Muscle of leg (tissue), 16 donors: Measurements from ENCODE around the gene OR1N2. TPM values are rescaled to one million over a fixed set of nuclear protein-coding genes. Genes with fewer than 3 reads are reported as not detected.
"Not testable (repeated sequence)": the region's sequence is repeated elsewhere in the genome, so short reads cannot be mapped to it uniquely, and the experiment has no call there.

Experiments
- DNase-seq: peaks from one replicate; pipeline ENCODE4 v3.0.0; 2013
- H3K27ac ChIP-seq: one replicate; pipeline ENCODE4 v1.5.1; 2013; ENCODE audit warnings: mild to moderate bottlenecking, low read length, control low read depth
- H3K27me3 ChIP-seq: one replicate; pipeline ENCODE4 v1.6.1; 2013; ENCODE audit warnings: low read length; ENCODE audit not compliant: control insufficient read depth, insufficient read depth
- H3K36me3 ChIP-seq: one replicate; pipeline ENCODE4 v1.6.1; 2013; ENCODE audit warnings: low read length; ENCODE audit not compliant: control insufficient read depth, insufficient read depth
- H3K4me1 ChIP-seq: one replicate; pipeline ENCODE4 v1.6.1; 2013; ENCODE audit warnings: low read length; ENCODE audit not compliant: control insufficient read depth, insufficient read depth
- H3K4me3 ChIP-seq: one replicate; pipeline ENCODE4 v1.5.1; 2013; ENCODE audit warnings: low read length, control low read depth
- H3K9me3 ChIP-seq: replicated peaks from 2 replicates; pipeline ENCODE4 v1.6.1; 2013; ENCODE audit warnings: low read depth, low read length; ENCODE audit not compliant: control insufficient read depth
- WGBS: methylation state at CpG from one replicate; pipeline ENCODE4 v1.1.5; 2013; ENCODE audit warnings: missing lambda C conversion rate; ENCODE audit not compliant: insufficient coverage; 5-methylcytosine and 5-hydroxymethylcytosine counted together
- long read RNA-seq, 11 donors: transcript quantifications; one replicate each; lab custom pipeline, GENCODE V29; 2026
- polyA plus RNA-seq, 8 donors: library from polyadenylated mRNA; unstranded; fragments of 120-200 nt; gene quantifications; one replicate each; pipeline versions ENCODE4 v1.2.1 to v1.2.3, GENCODE V29; 2013; ENCODE audit warnings: inconsistent platforms in 1 of 8, low replicate concordance in 1 of 8; ENCODE audit not compliant: insufficient read length in 8 of 8, insufficient read depth in 1 of 8
- total RNA-seq: library from RNA; stranded (reverse); fragments of 120-200 nt; gene quantifications from one replicate; pipeline ENCODE4 v1.2.4, GENCODE V29; 2013

OR1N2 gene
- not detected for total RNA-seq
- not detected for polyA plus RNA-seq
- long read RNA-seq, donor 1 = 0 reads
- long read RNA-seq, donor 2 = 0 reads
- long read RNA-seq, donor 3 = 0 reads
- long read RNA-seq, donor 4 = 0 reads
- long read RNA-seq, donor 5 = 0 reads
- long read RNA-seq, donor 6 = 0 reads
- long read RNA-seq, donor 7 = 0 reads
- long read RNA-seq, donor 8 = 0 reads
- long read RNA-seq, donor 9 = 0 reads
- long read RNA-seq, donor 10 = 0 reads
- long read RNA-seq, donor 11 = 0 reads

DNA sequence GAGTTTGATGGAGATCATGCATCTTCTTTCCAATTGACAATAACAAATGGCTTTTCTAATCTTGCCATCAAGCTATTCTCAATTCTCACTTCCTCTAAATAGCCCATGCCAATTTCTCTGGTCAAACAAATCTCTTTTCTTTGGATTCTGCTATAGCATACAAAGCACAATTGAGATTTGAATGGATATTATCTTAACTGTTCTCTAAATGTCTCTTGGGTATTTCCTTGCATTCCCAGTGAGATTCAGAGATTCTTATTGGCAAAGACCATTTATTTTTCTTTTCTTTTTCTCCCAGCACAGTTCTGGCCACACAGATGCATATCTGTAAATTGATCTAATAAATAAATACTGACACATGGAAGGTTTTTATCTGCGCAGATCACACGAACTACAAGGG lies at the start of gene OR1N2:
OR1N2 (plus strand) TSS at position 301 of the 400 bp plus-strand sequence. CDS start 100 bp downstream, outside the sequence.
- Histone ChIP-seq H3K27me3 (peaks cover 5% of the 10 kb centered on the region), H3K4me3 (no peak within 1 kb of the TSS), H3K27ac (no peak within 1 kb of the TSS), H3K36me3 (no peaks in the 10 kb centered on the region), H3K9me3 (no peaks in the 10 kb centered on the region), H3K4me1 (no peaks in the 10 kb centered on the region)
- no peak for DNase-seq
- 75% methylated on average over 2 of the region's 2 CpGs for WGBS

GRCh38 chr9:122506964-122507363 lies 45.9 kb upstream of the OR1N2 start:
- Histone ChIP-seq H3K27ac (no peak overlapping the region), H3K4me1 (no peaks in the 10 kb centered on the region), H3K9me3 (no peaks in the 10 kb centered on the region), H3K36me3 (no peaks in the 10 kb centered on the region), H3K27me3 (no peaks in the 10 kb centered on the region), H3K4me3 (no peak overlapping the region)
- no CpG with 5 or more reads among the region's 2 CpGs for WGBS
- DNase-seq = no peak

- DNase-seq = no peak
- H3K27ac ChIP-seq = no peak within 1 kb of the TSS
- no peaks in the 10 kb centered on the region for H3K27me3 ChIP-seq
- 79% methylated on average over 4 of the region's 6 CpGs for WGBS
- no peaks in the 10 kb centered on the region for H3K9me3 ChIP-seq
- no peak within 1 kb of the TSS for H3K4me3 ChIP-seq
- no peaks in the 10 kb centered on the region for H3K4me1 ChIP-seq
- H3K36me3 ChIP-seq = no peaks in the 10 kb centered on the region
Observed at GRCh38 chr9:122510502-122510901, 42.4 kb upstream of the OR1N2 start, which contains the start of gene OR1J2. Gene OR1J2 (plus strand): TSS chr9:122510802. CDS start chr9:122510802, 0 bp downstream.

DNA sequence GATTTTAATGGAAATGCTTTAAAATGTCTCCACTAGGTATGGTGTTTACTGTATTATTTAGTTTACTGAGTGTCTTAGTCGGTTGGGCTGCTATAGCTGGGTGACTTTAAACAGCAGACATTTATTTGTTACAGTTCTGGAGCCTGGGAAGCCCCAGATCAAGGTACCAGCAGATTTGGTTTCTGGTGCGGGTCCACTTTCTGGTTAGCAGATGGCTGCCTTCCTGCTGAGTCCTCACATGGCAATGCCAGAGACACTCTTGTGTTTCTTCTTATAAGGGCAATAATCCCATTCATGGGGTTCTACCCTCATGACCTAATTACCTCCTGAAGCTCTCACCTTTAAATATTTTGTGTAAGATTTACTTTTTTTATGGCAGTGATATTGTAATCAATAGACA lies 34.7 kb upstream of the OR1N2 start:
- Histone ChIP-seq H3K4me1 (no peaks in the 10 kb centered on the region), H3K27me3 (no peaks in the 10 kb centered on the region), H3K4me3 (no peak overlapping the region), H3K9me3 (no peaks in the 10 kb centered on the region), H3K36me3 (no peaks in the 10 kb centered on the region), H3K27ac (no peak overlapping the region)
- WGBS = 52% methylated on average over 2 of the region's 2 CpGs
- no peak for DNase-seq

DNA sequence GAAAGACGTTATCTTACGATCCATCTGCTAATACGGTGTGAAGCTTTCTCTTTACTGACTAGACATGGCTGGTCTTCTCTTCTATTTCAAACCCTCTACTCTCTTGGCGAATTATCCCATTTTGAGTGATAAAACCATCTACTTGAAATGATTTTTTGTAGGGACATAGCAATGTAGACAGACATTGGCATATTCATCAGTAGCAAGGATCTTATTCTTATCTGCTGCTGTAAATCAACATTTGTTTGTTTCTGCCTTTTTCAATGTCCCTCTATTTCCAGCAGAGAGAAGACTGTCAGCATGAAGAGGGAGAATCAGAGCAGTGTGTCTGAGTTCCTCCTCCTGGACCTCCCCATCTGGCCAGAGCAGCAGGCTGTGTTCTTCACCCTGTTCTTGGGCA lies 34.1 kb upstream of the OR1N2 start, which contains the start of gene OR1J4:
OR1J4 (plus strand) TSS at position 301 of the 400 bp plus-strand sequence; CDS start at position 301, 0 bp downstream.
- Histone ChIP-seq H3K27me3 (no peaks in the 10 kb centered on the region), H3K4me1 (no peaks in the 10 kb centered on the region), H3K4me3 (no peak within 1 kb of the TSS), H3K27ac (no peak within 1 kb of the TSS), H3K36me3 (no peaks in the 10 kb centered on the region), H3K9me3 (no peaks in the 10 kb centered on the region)
- no peak for DNase-seq
- no CpG with 5 or more reads among the region's 4 CpGs for WGBS

DNA sequence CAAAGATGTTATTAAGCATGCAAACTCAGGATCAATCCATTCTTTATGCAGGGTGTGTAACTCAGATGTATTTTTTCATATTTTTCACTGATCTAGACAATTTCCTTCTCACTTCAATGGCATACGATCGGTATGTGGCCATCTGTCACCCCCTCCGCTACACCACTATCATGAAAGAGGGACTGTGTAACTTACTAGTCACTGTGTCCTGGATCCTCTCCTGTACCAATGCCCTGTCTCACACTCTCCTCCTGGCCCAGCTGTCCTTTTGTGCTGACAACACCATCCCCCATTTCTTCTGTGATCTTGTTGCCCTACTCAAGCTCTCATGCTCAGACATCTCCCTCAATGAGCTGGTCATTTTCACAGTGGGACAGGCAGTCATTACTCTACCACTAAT lies 33.5 kb upstream of the OR1N2 start:
- 87% methylated on average over 3 of the region's 3 CpGs for WGBS
- Histone ChIP-seq H3K9me3 (no peaks in the 10 kb centered on the region), H3K36me3 (no peaks in the 10 kb centered on the region), H3K4me1 (no peaks in the 10 kb centered on the region), H3K27me3 (no peaks in the 10 kb centered on the region), H3K27ac (no peak overlapping the region), H3K4me3 (no peak overlapping the region)
- no peak for DNase-seq

DNA sequence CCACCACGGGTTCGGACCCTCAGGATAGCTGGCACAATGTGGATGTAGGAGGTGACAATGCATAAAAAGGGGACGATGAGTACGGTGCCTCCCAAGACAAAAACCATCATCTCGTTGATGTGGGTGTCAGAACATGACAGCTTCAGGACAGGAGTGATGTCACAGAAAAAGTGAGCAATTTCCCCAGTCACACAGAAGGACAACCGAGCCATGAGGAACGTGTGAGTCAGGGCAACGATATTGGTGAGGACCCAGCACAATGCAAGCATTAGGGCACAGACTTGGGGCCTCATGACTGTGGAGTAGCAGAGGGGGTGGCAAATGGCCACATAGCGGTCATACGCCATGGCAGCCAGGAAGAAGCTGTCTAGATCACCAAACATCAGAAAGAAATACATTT lies 26.3 kb upstream of the OR1N2 start:
- Histone ChIP-seq H3K27ac (no peak overlapping the region), H3K4me3 (no peak overlapping the region), H3K27me3 (no peaks in the 10 kb centered on the region), H3K9me3 (no peaks in the 10 kb centered on the region), H3K4me1 (no peaks in the 10 kb centered on the region), H3K36me3 (no peaks in the 10 kb centered on the region)
- no peak for DNase-seq
- WGBS = 77% methylated on average over 3 of the region's 10 CpGs

- H3K4me1 ChIP-seq = no peaks in the 10 kb centered on the region
- no peaks in the 10 kb centered on the region for H3K27me3 ChIP-seq
- no peak within 1 kb of the TSS for H3K4me3 ChIP-seq
- no peak within 1 kb of the TSS for H3K27ac ChIP-seq
- no peak for DNase-seq
- no peaks in the 10 kb centered on the region for H3K9me3 ChIP-seq
- WGBS = 100% methylated on average over 3 of the region's 3 CpGs
- H3K36me3 ChIP-seq = no peaks in the 10 kb centered on the region
Observed at GRCh38 chr9:122527193-122527592, 25.7 kb upstream of the OR1N2 start, which contains the start of gene OR1N1. Gene OR1N1 (minus strand): TSS chr9:122527293. CDS start chr9:122527293, 0 bp downstream.

GRCh38 chr9:122531157-122531556 lies 21.8 kb upstream of the OR1N2 start:
- DNase-seq, H3K36me3 ChIP-seq, H3K27me3 ChIP-seq, H3K27ac ChIP-seq, H3K4me3 ChIP-seq, H3K9me3 ChIP-seq, H3K4me1 ChIP-seq: not testable (repeated sequence)
- 81% methylated on average over 3 of the region's 4 CpGs for WGBS

GRCh38 chr9:122536134-122536533 lies 16.8 kb upstream of the OR1N2 start:
- WGBS = no CpG with 5 or more reads among the region's 1 CpG
- Histone ChIP-seq H3K9me3 (peaks cover 2% of the 10 kb centered on the region), H3K27ac (no peak overlapping the region), H3K36me3 (no peaks in the 10 kb centered on the region), H3K4me3 (no peak overlapping the region), H3K4me1 (no peaks in the 10 kb centered on the region), H3K27me3 (no peaks in the 10 kb centered on the region)
- no peak for DNase-seq
